Stimulated activated CD4-positive, alpha-beta T cell treated with anti-CD3 and anti-CD28 coated beads, Interleukin-2, amount 100 ng/mL, for 4 hours (primary cell): ENCODE measurements around the gene MRPL53.
"Not testable (repeated sequence)": the region's sequence is repeated elsewhere in the genome, so short reads cannot be mapped to it uniquely, and the experiment has no call there.

Experiments used
- DNase-seq: peaks from one replicate; pipeline ENCODE4 v3.0.0-alpha.2; 2020; ENCODE audit warnings: low read depth

The MRPL53 gene

GRCh38 chr2:74481961-74482800, 9.7 kb upstream of the MRPL53 start:
- no peak for DNase-seq

- DNase-seq, result no peak
Observed at GRCh38 chr2:74481431-74481830, 9.0 kb upstream of the MRPL53 start.

- no peak for DNase-seq
Observed at GRCh38 chr2:74474899-74475298, 2.4 kb upstream of the MRPL53 start.

- DNase-seq, result no peak
Observed at GRCh38 chr2:74474481-74474880, 2.0 kb upstream of the MRPL53 start.

GRCh38 chr2:74472945-74473258, 422 bp upstream of the MRPL53 start:
- DNase-seq, result no peak

GRCh38 chr2:74471332-74472065, 981 bp downstream of the MRPL53 start:
- DNase-seq, result no peak

GRCh38 chr2:74470742-74471141, 1.7 kb downstream of the MRPL53 start:
- DNase-seq, result not testable (repeated sequence)

- no peak for DNase-seq
Observed at GRCh38 chr2:74464406-74464805, 8.1 kb downstream of the MRPL53 start.

- no peak for DNase-seq
Observed at GRCh38 chr2:74462786-74463105, 9.7 kb downstream of the MRPL53 start.

GRCh38 chr2:74462054-74462785, 10.3 kb downstream of the MRPL53 start:
- DNase-seq, result no peak

GRCh38 chr2:74461187-74462053, 11.1 kb downstream of the MRPL53 start:
- DNase-seq, result no peak

GRCh38 chr2:74460187-74460586, 12.3 kb downstream of the MRPL53 start:
- DNase-seq, result not testable (repeated sequence)

- DNase-seq, result not testable (repeated sequence)
Observed at GRCh38 chr2:74459503-74460118, 12.9 kb downstream of the MRPL53 start.

- no peak for DNase-seq
Observed at GRCh38 chr2:74458938-74459363, 13.5 kb downstream of the MRPL53 start.

GRCh38 chr2:74458132-74458937, 14.1 kb downstream of the MRPL53 start, which contains the start of gene WBP1:
Gene WBP1 (plus strand): TSS chr2:74458438. CDS start chr2:74458603, 165 bp downstream.
- DNase-seq, result peak; percentile 98

GRCh38 chr2:74457549-74458131, 14.8 kb downstream of the MRPL53 start:
- DNase-seq, result peak; percentile 73

- DNase-seq, result no peak
Observed at GRCh38 chr2:74457129-74457548, 15.3 kb downstream of the MRPL53 start.

- DNase-seq, result peak; percentile 97
Observed at GRCh38 chr2:74454654-74455511, 17.6 kb downstream of the MRPL53 start, which contains the start of gene INO80B. Gene INO80B (plus strand): TSS chr2:74455087. CDS start chr2:74455117, 30 bp downstream.
